Type B pancreatic cell (in vitro differentiated cells): ENCODE measurements around the gene ZNF804A. TPM values are rescaled to one million over a fixed set of nuclear protein-coding genes. Genes with fewer than 3 reads are reported as not detected.

Experiments used
- DNase-seq: peaks from one replicate; pipeline ENCODE4 v3.0.0; 2021; ENCODE audit warnings: mixed read lengths; ENCODE audit not compliant: unreplicated experiment; ENCODE audit errors: extremely low spot score
- H3K27ac Mint-ChIP-seq: 2 replicates; pipeline ENCODE4 v1.8.0; 2021; ENCODE audit warnings: mild to moderate bottlenecking, mixed read lengths
- H3K27me3 Mint-ChIP-seq: 2 replicates; pipeline ENCODE4 v1.8.0; 2021; ENCODE audit warnings: mixed read lengths
- H3K36me3 Mint-ChIP-seq: 2 replicates; pipeline ENCODE4 v1.8.0; 2021; ENCODE audit warnings: mixed read lengths
- H3K4me1 Mint-ChIP-seq: one replicate; pipeline ENCODE4 v1.8.0; 2021; ENCODE audit warnings: mixed read lengths; ENCODE audit not compliant: unreplicated experiment
- H3K4me3 Mint-ChIP-seq: 2 replicates; pipeline ENCODE4 v1.8.0; 2021; ENCODE audit warnings: mild to moderate bottlenecking, mixed read lengths
- H3K9me3 Mint-ChIP-seq: 2 replicates; pipeline ENCODE4 v1.8.0; 2021; ENCODE audit warnings: mixed read lengths
- total RNA-seq: library from RNA; stranded (reverse); gene quantifications from 2 replicates; pipeline ENCODE4 v1.2.1, GENCODE V29; 2021; ENCODE audit warnings: low replicate concordance
- TF ChIP-seq, protein P1 (sequence below): fragments of 200-600 bp; sonication (generic); conservative IDR thresholded peaks from 2 replicates; pipeline ENCODE4 v1.5.0; 2021; ENCODE audit warnings: antibody characterized with exemption, mild to moderate bottlenecking

Gene ZNF804A
- total RNA-seq, 1 donor from 2014 or later: 2.0 TPM

DNA sequence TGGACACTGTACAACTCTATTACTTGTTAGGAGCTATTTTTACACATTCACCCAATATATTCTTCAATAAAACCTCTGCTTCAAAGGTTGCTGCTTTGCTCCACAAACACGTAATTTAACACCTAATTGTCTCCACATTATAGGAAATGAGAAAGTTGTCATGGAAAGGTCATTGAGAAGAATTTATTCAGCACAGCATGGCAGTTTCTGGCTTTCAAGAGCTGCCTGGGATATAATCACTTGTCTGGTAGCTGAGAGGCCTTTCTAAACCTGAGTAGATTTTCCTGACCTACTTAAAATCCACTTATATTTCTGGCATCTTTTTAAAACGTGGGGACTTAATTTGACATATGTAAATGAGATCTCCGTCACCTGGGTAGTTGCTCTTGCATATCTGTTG lies 216.1 kb downstream of the ZNF804A start:
- TF ChIP-seq, protein P1, sequence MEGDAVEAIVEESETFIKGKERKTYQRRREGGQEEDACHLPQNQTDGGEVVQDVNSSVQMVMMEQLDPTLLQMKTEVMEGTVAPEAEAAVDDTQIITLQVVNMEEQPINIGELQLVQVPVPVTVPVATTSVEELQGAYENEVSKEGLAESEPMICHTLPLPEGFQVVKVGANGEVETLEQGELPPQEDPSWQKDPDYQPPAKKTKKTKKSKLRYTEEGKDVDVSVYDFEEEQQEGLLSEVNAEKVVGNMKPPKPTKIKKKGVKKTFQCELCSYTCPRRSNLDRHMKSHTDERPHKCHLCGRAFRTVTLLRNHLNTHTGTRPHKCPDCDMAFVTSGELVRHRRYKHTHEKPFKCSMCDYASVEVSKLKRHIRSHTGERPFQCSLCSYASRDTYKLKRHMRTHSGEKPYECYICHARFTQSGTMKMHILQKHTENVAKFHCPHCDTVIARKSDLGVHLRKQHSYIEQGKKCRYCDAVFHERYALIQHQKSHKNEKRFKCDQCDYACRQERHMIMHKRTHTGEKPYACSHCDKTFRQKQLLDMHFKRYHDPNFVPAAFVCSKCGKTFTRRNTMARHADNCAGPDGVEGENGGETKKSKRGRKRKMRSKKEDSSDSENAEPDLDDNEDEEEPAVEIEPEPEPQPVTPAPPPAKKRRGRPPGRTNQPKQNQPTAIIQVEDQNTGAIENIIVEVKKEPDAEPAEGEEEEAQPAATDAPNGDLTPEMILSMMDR: no peak
- DNase-seq: no peak
- no peaks in the 10 kb centered on the region for H3K27me3 Mint-ChIP-seq
- no peak overlapping the region for H3K4me3 Mint-ChIP-seq
- H3K36me3 Mint-ChIP-seq: no peaks in the 10 kb centered on the region
- no peaks in the 10 kb centered on the region for H3K4me1 Mint-ChIP-seq
- H3K27ac Mint-ChIP-seq: no peak overlapping the region
- H3K9me3 Mint-ChIP-seq: peaks cover 5% of the 10 kb centered on the region

DNA sequence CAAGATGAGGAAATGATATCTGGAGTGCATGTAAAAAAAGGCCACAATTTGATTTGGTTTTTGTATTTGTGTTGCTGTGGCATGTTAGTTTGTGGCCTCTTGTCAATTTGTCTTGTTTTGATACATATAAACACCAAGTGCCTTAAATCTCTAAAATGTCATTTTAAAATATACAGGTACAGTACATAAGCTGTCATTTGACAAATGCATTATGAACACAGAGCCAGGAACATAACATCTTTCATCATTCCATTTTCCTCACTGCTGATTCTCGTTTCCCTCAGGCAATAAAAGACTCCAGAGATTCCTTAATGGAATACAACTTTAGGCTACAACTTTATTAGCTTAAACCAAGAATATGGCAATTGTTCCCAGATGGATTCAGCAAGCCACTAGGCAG lies 217.5 kb downstream of the ZNF804A start:
- no peaks in the 10 kb centered on the region for H3K4me1 Mint-ChIP-seq
- TF ChIP-seq, protein P1: no peak
- no peak overlapping the region for H3K4me3 Mint-ChIP-seq
- H3K27me3 Mint-ChIP-seq: no peaks in the 10 kb centered on the region
- peaks cover 5% of the 10 kb centered on the region for H3K9me3 Mint-ChIP-seq
- no peak overlapping the region for H3K27ac Mint-ChIP-seq
- no peaks in the 10 kb centered on the region for H3K36me3 Mint-ChIP-seq
- no peak for DNase-seq

DNA sequence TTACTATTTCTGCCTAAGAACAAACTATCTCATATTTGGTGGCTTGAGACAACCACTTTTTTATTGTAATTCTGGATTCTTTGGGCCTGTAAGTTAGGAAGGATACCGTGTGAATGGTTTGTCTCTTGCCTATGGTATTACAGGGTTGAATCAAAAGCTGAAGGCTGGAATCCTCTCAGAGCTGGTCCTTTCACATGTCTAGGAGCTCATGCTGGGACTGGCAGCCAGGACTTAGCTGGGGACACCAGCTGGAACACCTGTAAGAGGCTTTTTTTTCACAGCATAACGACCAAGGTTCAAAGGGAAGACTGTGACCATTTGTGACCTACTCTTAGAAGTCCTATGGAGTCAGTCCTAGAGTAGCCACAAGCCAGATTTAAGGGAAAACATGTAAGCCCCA lies 226.3 kb downstream of the ZNF804A start:
- no peaks in the 10 kb centered on the region for H3K36me3 Mint-ChIP-seq
- no peak for DNase-seq
- no peak overlapping the region for H3K4me3 Mint-ChIP-seq
- no peaks in the 10 kb centered on the region for H3K27me3 Mint-ChIP-seq
- no peaks in the 10 kb centered on the region for H3K9me3 Mint-ChIP-seq
- H3K27ac Mint-ChIP-seq: no peak overlapping the region
- TF ChIP-seq, protein P1: no peak
- no peaks in the 10 kb centered on the region for H3K4me1 Mint-ChIP-seq

DNA sequence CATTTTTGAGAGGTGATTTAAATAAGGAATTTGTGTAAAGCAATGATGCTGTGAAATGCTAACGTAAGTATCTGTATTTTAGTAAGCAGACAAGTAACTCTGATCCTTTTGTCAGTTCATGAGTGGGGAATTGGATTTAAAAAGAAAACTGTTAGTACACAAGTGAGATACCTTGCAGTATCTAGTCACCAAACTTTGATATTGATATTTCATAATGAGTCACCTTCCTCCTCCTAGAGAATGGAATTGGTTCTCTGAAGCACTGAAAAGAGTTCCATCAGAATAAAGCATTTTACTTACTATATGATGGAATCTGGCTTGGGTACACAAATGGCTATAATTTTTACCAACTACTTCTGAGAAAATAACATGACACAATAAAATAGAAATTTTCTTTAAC lies 232.2 kb downstream of the ZNF804A start:
- no peak for DNase-seq
- Mint-ChIP-seq H3K27me3 (no peaks in the 10 kb centered on the region), H3K4me1 (no peaks in the 10 kb centered on the region), H3K4me3 (no peak overlapping the region), H3K9me3 (no peaks in the 10 kb centered on the region), H3K27ac (no peak overlapping the region), H3K36me3 (no peaks in the 10 kb centered on the region)
- TF ChIP-seq, protein P1: no peak

DNA sequence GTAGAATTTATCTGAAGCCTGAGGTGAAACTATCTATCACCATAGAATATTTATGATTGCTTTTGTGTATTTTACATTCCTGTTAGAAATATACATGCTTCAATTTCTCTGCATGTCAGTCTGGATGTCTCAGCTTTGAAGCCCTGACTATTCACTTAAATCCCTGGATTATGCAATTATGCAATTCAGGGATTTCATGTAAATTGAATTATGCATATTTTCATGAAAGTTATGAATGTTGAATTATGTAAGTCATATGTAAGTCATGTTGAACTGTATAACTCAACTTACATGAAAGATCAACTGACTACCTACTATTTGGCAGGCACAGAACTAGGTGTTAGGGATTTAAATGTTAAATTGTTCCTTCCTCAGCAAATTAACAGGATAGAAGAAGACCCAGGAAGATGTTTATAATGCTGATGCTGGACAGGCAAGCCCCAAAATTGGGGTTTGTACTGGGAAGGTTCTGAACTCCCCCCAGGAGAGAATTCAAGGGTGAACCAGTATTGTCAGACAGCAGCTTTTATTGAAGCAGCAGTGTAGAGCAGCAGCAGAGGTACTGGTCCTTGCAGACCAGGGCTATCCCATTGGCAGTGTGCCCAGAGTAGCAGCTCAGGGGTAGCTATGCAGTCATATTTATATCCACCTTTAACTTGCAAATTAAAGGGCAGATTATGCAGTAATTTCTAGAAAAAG lies 236.5 kb downstream of the ZNF804A start:
- DNase-seq: no peak
- TF ChIP-seq, protein P1: no peak
- no peak overlapping the region for H3K4me3 Mint-ChIP-seq

DNA sequence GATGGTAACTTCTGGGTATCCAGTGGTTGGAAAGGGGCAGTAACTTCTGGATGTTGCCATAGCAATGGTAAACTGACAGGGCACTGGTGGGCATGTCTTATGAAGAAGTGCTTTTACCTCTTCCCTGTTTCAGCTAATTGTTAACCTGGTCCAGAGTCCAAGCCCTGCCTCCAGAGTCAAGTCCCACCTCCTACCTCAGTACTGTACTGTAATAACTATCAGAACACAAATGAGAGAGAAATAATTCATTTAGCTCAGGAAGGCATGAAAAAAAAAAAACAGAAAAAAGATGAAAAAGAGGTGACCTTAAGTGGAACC lies 237.0 kb downstream of the ZNF804A start:
- no peaks in the 10 kb centered on the region for H3K4me1 Mint-ChIP-seq
- TF ChIP-seq, protein P1: no peak
- H3K9me3 Mint-ChIP-seq: no peaks in the 10 kb centered on the region
- no peaks in the 10 kb centered on the region for H3K27me3 Mint-ChIP-seq
- no peak for DNase-seq
- H3K27ac Mint-ChIP-seq: no peak overlapping the region
- H3K4me3 Mint-ChIP-seq: no peak overlapping the region
- H3K36me3 Mint-ChIP-seq: no peaks in the 10 kb centered on the region

More for the DNA sequence above, 236.5 kb downstream of the ZNF804A start:
- no peaks in the 10 kb centered on the region for H3K27me3 Mint-ChIP-seq
- H3K36me3 Mint-ChIP-seq: no peaks in the 10 kb centered on the region
- no peaks in the 10 kb centered on the region for H3K9me3 Mint-ChIP-seq
- H3K4me1 Mint-ChIP-seq: no peaks in the 10 kb centered on the region
- no peak overlapping the region for H3K27ac Mint-ChIP-seq
